SK-N-SH (cell line): Measurements from ENCODE around the gene SCN7A. TPM values are rescaled to one million over a fixed set of nuclear protein-coding genes. Genes with fewer than 3 reads are reported as not detected.
"Not testable (repeated sequence)": the region's sequence is repeated elsewhere in the genome, so short reads cannot be mapped to it uniquely, and the experiment has no call there.

Source experiments
- CTCF ChIA-PET: fragments of 300-600, 350-600 bp; formaldehyde crosslinking; extraction: SDS; loops from one replicate; lab custom pipeline; 2021; lab: Yijun Ruan, JAX
- POLR2A ChIA-PET: fragments of 350-600 bp; sonication (Branson Sonifier 250); formaldehyde crosslinking; extraction: SDS; loops from one replicate; lab custom pipeline; 2020; ENCODE audit warnings: antibody characterized with exemption, inconsistent platforms; lab: Yijun Ruan, JAX
- DNase-seq: peaks from one replicate; pipeline ENCODE4 v3.0.0; 2012
- H2AFZ ChIP-seq: fragments of 200-600 bp; sonication (generic); 2 replicates; pipeline ENCODE4 v1.8.1; 2016; ENCODE audit warnings: antibody characterized with exemption, mild to moderate bottlenecking, low read depth
- H3F3A ChIP-seq: fragments of 200-600 bp; sonication (generic); replicated peaks from 2 replicates; pipeline ENCODE3; 2016; ENCODE audit warnings: antibody characterized with exemption, mild to moderate bottlenecking; ENCODE audit not compliant: insufficient read depth
- H3K27ac ChIP-seq, 2 experiments: fragments of 200-500 bp in 1 of 2; fragments of 200-600 bp in 1 of 2; sonication (Bioruptor generic) in 1 of 2; sonication (generic), shearing (Covaris generic) in 1 of 2; 2 replicates each; pipeline versions ENCODE4 v1.5.1 to v1.6.1; 2014 to 2016; ENCODE audit warnings: low read depth in 2 of 2, inconsistent platforms in 1 of 2, low read length in 1 of 2, mild to moderate bottlenecking in 1 of 2, mixed read lengths in 1 of 2
- H3K27me3 ChIP-seq: fragments of 200-600 bp; sonication (generic), shearing (Covaris generic); 2 replicates; pipeline ENCODE4 v1.6.1; 2016; ENCODE audit warnings: mixed run types; ENCODE audit not compliant: insufficient read depth
- H3K36me3 ChIP-seq, 2 experiments: fragments of 200-500 bp in 1 of 2; fragments of 200-600 bp in 1 of 2; sonication (Bioruptor generic) in 1 of 2; sonication (generic) in 1 of 2; replicated peaks in 1 of 2; 2 replicates each; pipeline versions ENCODE3 to v1.5.1; 2014 to 2016; ENCODE audit warnings: low read length in 1 of 2, mild to moderate bottlenecking in 1 of 2; ENCODE audit not compliant: insufficient read depth in 2 of 2, control insufficient read depth in 1 of 2
- H3K4me1 ChIP-seq, 2 experiments: fragments of 200-500 bp in 1 of 2; fragments of 200-600 bp in 1 of 2; sonication (Bioruptor generic) in 1 of 2; sonication (generic), shearing (Covaris generic) in 1 of 2; 2 replicates each; pipeline versions ENCODE4 v1.5.1 to v1.6.1; 2014 to 2016; ENCODE audit warnings: low read depth in 1 of 2, low read length in 1 of 2, mixed run types in 1 of 2; ENCODE audit not compliant: insufficient read depth in 2 of 2, control insufficient read depth in 1 of 2
- H3K4me2 ChIP-seq: fragments of 200-600 bp; sonication (generic), shearing (Covaris generic); 2 replicates; pipeline ENCODE4 v1.6.1; 2017; ENCODE audit warnings: mixed run types
- H3K4me3 ChIP-seq, 2 experiments: fragments of 200-500 bp in 1 of 2; fragments of 200-600 bp in 1 of 2; sonication (Bioruptor generic) in 1 of 2; sonication (generic), shearing (Covaris generic) in 1 of 2; 2 replicates each; pipeline versions ENCODE4 v1.5.1 to v1.8.1; 2014 to 2016; ENCODE audit warnings: low read depth in 2 of 2, inconsistent platforms in 1 of 2, low read length in 1 of 2, mild to moderate bottlenecking in 1 of 2, mixed read lengths in 1 of 2, moderate library complexity in 1 of 2
- H3K79me2 ChIP-seq: fragments of 200-600 bp; sonication (generic); 2 replicates; pipeline ENCODE4 v1.8.1; 2017; ENCODE audit warnings: mild to moderate bottlenecking; ENCODE audit not compliant: insufficient read depth
- H3K9ac ChIP-seq: fragments of 200-600 bp; sonication (generic); 2 replicates; pipeline ENCODE4 v1.6.1; 2017; ENCODE audit warnings: mixed run types
- H3K9me2 ChIP-seq: fragments of 200-600 bp; sonication (generic); 2 replicates; pipeline ENCODE4 v1.6.1; 2017; ENCODE audit warnings: mixed run types
- H3K9me3 ChIP-seq: fragments of 200-600 bp; sonication (generic); 2 replicates; pipeline ENCODE4 v1.6.1; 2017; ENCODE audit warnings: mixed run types, mild to moderate bottlenecking, moderate library complexity
- H4K20me1 ChIP-seq: fragments of 200-600 bp; sonication (generic); 2 replicates; pipeline ENCODE4 v1.6.1; 2017; ENCODE audit warnings: mild to moderate bottlenecking, mixed run types; ENCODE audit not compliant: insufficient read depth
- EP300 ChIP-seq, 2 experiments: IDR thresholded peaks; 2 replicates each; pipeline versions ENCODE4 v1.4.0 to v1.6.1; 2012; ENCODE audit warnings: borderline replicate concordance in 1 of 2, low read depth in 1 of 2, low read length in 1 of 2
- FOSL2 ChIP-seq: IDR thresholded peaks from 2 replicates; pipeline ENCODE4 v1.4.0; 2012; ENCODE audit warnings: low read depth, mild to moderate bottlenecking, moderate library complexity, borderline replicate concordance
- FOXJ3 ChIP-seq: sonication (generic); formaldehyde crosslinking; IDR thresholded peaks from 2 replicates; pipeline ENCODE4 v1.5.1; 2020; ENCODE audit warnings: mild to moderate bottlenecking, missing genetic modification reagents
- GABPA ChIP-seq: IDR thresholded peaks from 2 replicates; pipeline ENCODE4 v1.4.0; 2012; ENCODE audit warnings: low read depth, mild to moderate bottlenecking
- IRF3 ChIP-seq: fragments of 150-350 bp; IDR thresholded peaks from 2 replicates; pipeline ENCODE4 v1.6.1; 2016; ENCODE audit warnings: mild to moderate bottlenecking, low read depth, low read length
- MXI1 ChIP-seq: IDR thresholded peaks from 2 replicates; pipeline ENCODE4 v1.6.1; 2012; ENCODE audit warnings: mild to moderate bottlenecking, low read depth, low read length, improper control_type of control experiment
- NRF1 ChIP-seq: IDR thresholded peaks from 2 replicates; pipeline ENCODE4 v1.6.1; 2012; ENCODE audit warnings: low read depth, mild to moderate bottlenecking, low read length
- RCOR1 ChIP-seq: fragments of 150-350 bp; IDR thresholded peaks from 2 replicates; pipeline ENCODE4 v1.6.1; 2017; ENCODE audit warnings: antibody characterized with exemption, low read length
- RXRA ChIP-seq: IDR thresholded peaks from 2 replicates; pipeline ENCODE4 v1.4.0; 2012; ENCODE audit warnings: low read depth, mild to moderate bottlenecking, borderline replicate concordance
- SIN3A ChIP-seq: IDR thresholded peaks from 2 replicates; pipeline ENCODE4 v1.6.1; 2012; ENCODE audit warnings: low read depth, mild to moderate bottlenecking, low read length, moderate library complexity, borderline replicate concordance
- SMC3 ChIP-seq: IDR thresholded peaks from 2 replicates; pipeline ENCODE4 v1.6.1; 2012; ENCODE audit warnings: low read depth, low read length, improper control_type of control experiment
- TAF1 ChIP-seq: IDR thresholded peaks from 2 replicates; pipeline ENCODE4 v1.6.1; 2012; ENCODE audit warnings: low read depth, mild to moderate bottlenecking, low read length, moderate library complexity, borderline replicate concordance
- TEAD4 ChIP-seq: IDR thresholded peaks from 2 replicates; pipeline ENCODE4 v1.4.0; 2012; ENCODE audit warnings: mild to moderate bottlenecking, borderline replicate concordance; ENCODE audit not compliant: insufficient read depth
- YY1 ChIP-seq: IDR thresholded peaks from 2 replicates; pipeline ENCODE4 v1.4.0; 2012; ENCODE audit warnings: low read depth, mild to moderate bottlenecking
- WGBS: methylation state at CpG from one replicate; pipeline ENCODE4 v1.1.6; 2017; ENCODE audit warnings: low lambda C conversion rate; 5-methylcytosine and 5-hydroxymethylcytosine counted together
- polyA plus RNA-seq, 3 experiments: library from polyadenylated mRNA; depleted of rRNA; stranded (reverse); fragments of >200 nt; gene quantifications; 2 replicates each; pipeline ENCODE4 v1.2.3, GENCODE V29; 2012

SCN7A gene
- polyA plus RNA-seq, 1 of the 3 experiments (the other 2 are of a cell fraction), result 0.02 TPM

GRCh38 chr2:166463640-166464039 is 30.4 kb downstream of the SCN7A start:
- H3K4me3 ChIP-seq, result no peak overlapping the region
- no peaks in the 10 kb centered on the region for H3F3A ChIP-seq
- H2AFZ ChIP-seq, result no peak overlapping the region
- H4K20me1 ChIP-seq, result no peaks in the 10 kb centered on the region
- H3K4me2 ChIP-seq, result no peak overlapping the region
- no peaks in the 10 kb centered on the region for H3K4me1 ChIP-seq
- H3K9me3 ChIP-seq, result no peaks in the 10 kb centered on the region
- no peak overlapping the region for H3K27ac ChIP-seq
- WGBS, result 80% methylated on average over 1 of the region's 5 CpGs
- ChIA-PET POLR2A (no interaction called here), CTCF (no interaction called here)
- no peaks in the 10 kb centered on the region for H3K27me3 ChIP-seq
- no peak overlapping the region for H3K9ac ChIP-seq
- no peaks in the 10 kb centered on the region for H3K36me3 ChIP-seq
- H3K79me2 ChIP-seq, result no peaks in the 10 kb centered on the region
- H3K9me2 ChIP-seq, result 0 out of 2 replicates have a peak, but pooled peaks cover 2% of the 10 kb centered on the region
- DNase-seq, result no peak
- TF ChIP-seq IRF3, result no peak
- TF ChIP-seq TAF1, result no peak
- no peak for TF ChIP-seq RXRA
- no peak for TF ChIP-seq FOXJ3
- TF ChIP-seq TEAD4, result no peak
- TF ChIP-seq SIN3A, result no peak
- no peak for TF ChIP-seq RCOR1
- TF ChIP-seq FOSL2, result no peak
- TF ChIP-seq NRF1, result no peak
- no peak for TF ChIP-seq EP300 (IDR thresholded peaks at IDR 0.05; ENCODE audit: borderline replicate concordance in 1 of 2, low read depth in 1 of 2, low read length in 1 of 2)
- TF ChIP-seq YY1, result no peak
- TF ChIP-seq MXI1, result no peak

- H3F3A ChIP-seq, result no peaks in the 10 kb centered on the region
- H4K20me1 ChIP-seq, result no peaks in the 10 kb centered on the region
- CTCF ChIA-PET, result no interaction called here
- POLR2A ChIA-PET, result no interaction called here
- no peaks in the 10 kb centered on the region for H3K9me3 ChIP-seq
- H2AFZ ChIP-seq, result no peak overlapping the region
- no peaks in the 10 kb centered on the region; a peak in 1 of 4 replicates for H3K4me1 ChIP-seq
- no peak for DNase-seq
- H3K79me2 ChIP-seq, result no peaks in the 10 kb centered on the region
- H3K36me3 ChIP-seq, result no peaks in the 10 kb centered on the region
- H3K27ac ChIP-seq, result no peak overlapping the region
- no peak overlapping the region for H3K4me3 ChIP-seq
- H3K9me2 ChIP-seq, result no peaks in the 10 kb centered on the region
- no peaks in the 10 kb centered on the region for H3K27me3 ChIP-seq
- no peak overlapping the region for H3K9ac ChIP-seq
- WGBS, result 74% methylated on average over 1 of the region's 1 CpG
- no peak overlapping the region for H3K4me2 ChIP-seq
- TF ChIP-seq SMC3 (no peak), IRF3 (no peak), GABPA (no peak), TEAD4 (no peak)
Measured at GRCh38 chr2:166458674-166459073, 35.4 kb downstream of the SCN7A start.

GRCh38 chr2:166455823-166456222 is 38.2 kb downstream of the SCN7A start:
- H3K9me2 ChIP-seq, DNase-seq, H2AFZ ChIP-seq, H3K9ac ChIP-seq, H3K36me3 ChIP-seq, POLR2A ChIA-PET, H3F3A ChIP-seq, H3K27me3 ChIP-seq, H3K4me1 ChIP-seq, H3K9me3 ChIP-seq, CTCF ChIA-PET, H3K27ac ChIP-seq, H4K20me1 ChIP-seq, H3K4me2 ChIP-seq, H3K79me2 ChIP-seq, H3K4me3 ChIP-seq: not testable (repeated sequence)
- 63% methylated on average over 4 of the region's 4 CpGs for WGBS
